Measurements from ENCODE around the gene ABCC11. TPM values are rescaled to one million over a fixed set of nuclear protein-coding genes. Genes with fewer than 3 reads are reported as not detected.

The ABCC11 gene
- polyA plus RNA-seq, result not detected

GRCh38 chr16:48247311-48247710 is at the start of gene ABCC11:
ABCC11 (minus strand) TSS chr16:48247539; CDS start chr16:48231921, 15,618 bp downstream.
- peaks cover 32 to 38% (median 36%) of the 10 kb centered on the region in 3 donors for H3K4me1 Mint-ChIP-seq
- peak within 1 kb of the TSS in 2 of 3 donors; percentile 62 to 87 for H3K27ac Mint-ChIP-seq
- no peaks in the 10 kb centered on the region for H3K9me3 Mint-ChIP-seq
- H3K27me3 Mint-ChIP-seq, result no peaks in the 10 kb centered on the region
- H3K36me3 Mint-ChIP-seq, result peaks cover 5% of the 10 kb centered on the region
- H3K4me3 Mint-ChIP-seq, result peak within 1 kb of the TSS in 2 of 4 donors; percentile 71 to 92

- H3K27me3 Mint-ChIP-seq, result no peaks in the 10 kb centered on the region
- H3K4me3 Mint-ChIP-seq, result no peak overlapping the region
- no peaks in the 10 kb centered on the region for H3K9me3 Mint-ChIP-seq
- H3K36me3 Mint-ChIP-seq, result peaks cover 26% of the 10 kb centered on the region
- no peak overlapping the region for H3K27ac Mint-ChIP-seq
- peaks cover 0 to 2% (median 0%) of the 10 kb centered on the region in 3 donors for H3K4me1 Mint-ChIP-seq
These were observed 48.3 kb upstream of the ABCC11 start for GRCh38 chr16:48295488-48296281.

- no peaks in the 10 kb centered on the region for H3K9me3 Mint-ChIP-seq
- H3K4me1 Mint-ChIP-seq, result peaks cover 0 to 2% (median 0%) of the 10 kb centered on the region in 3 donors
- no peak overlapping the region for H3K27ac Mint-ChIP-seq
- H3K36me3 Mint-ChIP-seq, result peaks cover 21% of the 10 kb centered on the region
- H3K4me3 Mint-ChIP-seq, result no peak overlapping the region
- no peaks in the 10 kb centered on the region for H3K27me3 Mint-ChIP-seq
These were observed 47.4 kb upstream of the ABCC11 start for GRCh38 chr16:48294724-48295123.

GRCh38 chr16:48292452-48292851 is 45.1 kb upstream of the ABCC11 start:
- Mint-ChIP-seq H3K27me3 (no peaks in the 10 kb centered on the region), H3K4me3 (no peak overlapping the region), H3K27ac (peak overlapping the region in 1 of 3 donors; percentile 78), H3K36me3 (peaks cover 18% of the 10 kb centered on the region), H3K4me1 (peaks cover 0 to 2% (median 0%) of the 10 kb centered on the region in 3 donors), H3K9me3 (no peaks in the 10 kb centered on the region)

- H3K27ac Mint-ChIP-seq, result no peak overlapping the region
- H3K27me3 Mint-ChIP-seq, result no peaks in the 10 kb centered on the region
- H3K36me3 Mint-ChIP-seq, result peaks cover 23% of the 10 kb centered on the region
- H3K9me3 Mint-ChIP-seq, result peaks cover 0 to 2% (median 2%) of the 10 kb centered on the region in 3 donors
- H3K4me1 Mint-ChIP-seq, result peaks cover 0 to 2% (median 0%) of the 10 kb centered on the region in 3 donors
- no peak overlapping the region for H3K4me3 Mint-ChIP-seq
These were observed 44.4 kb upstream of the ABCC11 start for GRCh38 chr16:48291754-48292153.

- Mint-ChIP-seq H3K9me3 (peaks cover 0 to 2% (median 2%) of the 10 kb centered on the region in 3 donors), H3K36me3 (peaks cover 26% of the 10 kb centered on the region), H3K27me3 (no peaks in the 10 kb centered on the region), H3K4me3 (no peak overlapping the region), H3K4me1 (peaks cover 0 to 2% (median 0%) of the 10 kb centered on the region in 3 donors), H3K27ac (no peak overlapping the region)
These were observed 44.0 kb upstream of the ABCC11 start for GRCh38 chr16:48291303-48291702.

- H3K27me3 Mint-ChIP-seq, result no peaks in the 10 kb centered on the region
- H3K9me3 Mint-ChIP-seq, result peaks cover 2 to 12% (median 4%) of the 10 kb centered on the region in 3 donors
- no peak overlapping the region for H3K4me3 Mint-ChIP-seq
- no peak overlapping the region for H3K27ac Mint-ChIP-seq
- peaks cover 33% of the 10 kb centered on the region for H3K36me3 Mint-ChIP-seq
- peaks cover 0 to 6% (median 0%) of the 10 kb centered on the region in 3 donors for H3K4me1 Mint-ChIP-seq
These were observed 39.9 kb upstream of the ABCC11 start for GRCh38 chr16:48287239-48287638.

- Mint-ChIP-seq H3K27ac (no peak overlapping the region), H3K9me3 (peaks cover 2 to 12% (median 4%) of the 10 kb centered on the region in 3 donors), H3K27me3 (no peaks in the 10 kb centered on the region), H3K4me1 (peaks cover 0 to 6% (median 0%) of the 10 kb centered on the region in 3 donors), H3K4me3 (no peak overlapping the region), H3K36me3 (peaks cover 26% of the 10 kb centered on the region)
These were observed 37.6 kb upstream of the ABCC11 start for GRCh38 chr16:48284772-48285409.

- peaks cover 0 to 11% (median 2%) of the 10 kb centered on the region in 3 donors for H3K4me1 Mint-ChIP-seq
- peaks cover 2 to 12% (median 4%) of the 10 kb centered on the region in 3 donors for H3K9me3 Mint-ChIP-seq
- H3K36me3 Mint-ChIP-seq, result peaks cover 31% of the 10 kb centered on the region
- H3K4me3 Mint-ChIP-seq, result peak overlapping the region in 1 of 4 donors; percentile 3
- H3K27ac Mint-ChIP-seq, result no peak overlapping the region
- H3K27me3 Mint-ChIP-seq, result no peaks in the 10 kb centered on the region
These were observed 35.4 kb upstream of the ABCC11 start for GRCh38 chr16:48282636-48283263.

- Mint-ChIP-seq H3K27me3 (no peaks in the 10 kb centered on the region), H3K36me3 (peaks cover 17% of the 10 kb centered on the region), H3K4me1 (peaks cover 0 to 11% (median 3%) of the 10 kb centered on the region in 3 donors), H3K4me3 (no peak overlapping the region), H3K27ac (no peak overlapping the region), H3K9me3 (peaks cover 0 to 8% (median 0%) of the 10 kb centered on the region in 3 donors)
These were observed 33.2 kb upstream of the ABCC11 start for GRCh38 chr16:48280546-48280945.

GRCh38 chr16:48279199-48279598 is 31.9 kb upstream of the ABCC11 start:
- H3K27ac Mint-ChIP-seq, result no peak overlapping the region
- peak overlapping the region in 1 of 4 donors; percentile 45 for H3K4me3 Mint-ChIP-seq
- H3K27me3 Mint-ChIP-seq, result no peaks in the 10 kb centered on the region
- H3K9me3 Mint-ChIP-seq, result peaks cover 0 to 3% (median 0%) of the 10 kb centered on the region in 3 donors
- H3K36me3 Mint-ChIP-seq, result peaks cover 15% of the 10 kb centered on the region
- peaks cover 0 to 5% (median 3%) of the 10 kb centered on the region in 3 donors for H3K4me1 Mint-ChIP-seq

GRCh38 chr16:48277158-48277557 is 29.8 kb upstream of the ABCC11 start:
- Mint-ChIP-seq H3K4me3 (no peak overlapping the region), H3K9me3 (no peaks in the 10 kb centered on the region), H3K27ac (no peak overlapping the region), H3K36me3 (peaks cover 9% of the 10 kb centered on the region), H3K4me1 (peaks cover 0 to 5% (median 3%) of the 10 kb centered on the region in 3 donors), H3K27me3 (no peaks in the 10 kb centered on the region)

- Mint-ChIP-seq H3K4me1 (peaks cover 0 to 5% (median 3%) of the 10 kb centered on the region in 3 donors), H3K9me3 (no peaks in the 10 kb centered on the region), H3K36me3 (peaks cover 11% of the 10 kb centered on the region), H3K27me3 (no peaks in the 10 kb centered on the region), H3K4me3 (no peak overlapping the region), H3K27ac (no peak overlapping the region)
These were observed 28.8 kb upstream of the ABCC11 start for GRCh38 chr16:48276102-48276501.

GRCh38 chr16:48274476-48274875 is 27.1 kb upstream of the ABCC11 start:
- no peak overlapping the region for H3K27ac Mint-ChIP-seq
- H3K4me1 Mint-ChIP-seq, result peaks cover 0 to 5% (median 3%) of the 10 kb centered on the region in 3 donors
- no peaks in the 10 kb centered on the region for H3K27me3 Mint-ChIP-seq
- peaks cover 11% of the 10 kb centered on the region for H3K36me3 Mint-ChIP-seq
- H3K9me3 Mint-ChIP-seq, result no peaks in the 10 kb centered on the region
- no peak overlapping the region for H3K4me3 Mint-ChIP-seq

All from IgD-negative memory B cell (primary cell).